ENCODE data around the gene OXSR1. TPM values are rescaled to one million over a fixed set of nuclear protein-coding genes. Genes with fewer than 3 reads are reported as not detected.

The OXSR1 gene
- total and polyA plus RNA-seq, 10 donors: 9.3 to 45.0 (median 30.5) TPM

DNA sequence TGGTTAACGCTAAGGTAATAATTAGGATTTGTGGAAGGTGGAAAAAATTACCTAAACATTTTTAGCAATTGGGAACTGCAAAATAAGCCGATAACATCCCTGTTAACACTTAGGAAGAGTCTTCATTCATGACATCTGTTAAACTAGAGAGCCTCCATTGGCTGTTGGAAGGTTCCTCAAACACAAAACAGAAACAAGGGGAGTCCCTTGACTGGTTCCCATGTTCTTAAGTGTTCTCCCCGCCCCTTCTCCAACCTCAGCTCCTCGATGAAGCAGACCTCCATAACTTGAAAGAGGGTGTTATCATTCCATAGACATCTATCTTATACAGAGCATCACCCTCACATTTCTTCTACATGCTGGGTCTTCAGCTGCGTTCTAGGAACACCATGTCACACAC lies 102.8 kb downstream of the OXSR1 start:
- peak overlapping the region in 1 of 8 donors; percentile 21 for H3K4me3 ChIP-seq
- intact Hi-C loops (cut with DNase I; ENCODE audit: low total_unique reads): no loop called here
- no peaks in the 10 kb centered on the region for H3K27me3 ChIP-seq (replicated peaks in 1 of 7)
- TF ChIP-seq, protein P1, sequence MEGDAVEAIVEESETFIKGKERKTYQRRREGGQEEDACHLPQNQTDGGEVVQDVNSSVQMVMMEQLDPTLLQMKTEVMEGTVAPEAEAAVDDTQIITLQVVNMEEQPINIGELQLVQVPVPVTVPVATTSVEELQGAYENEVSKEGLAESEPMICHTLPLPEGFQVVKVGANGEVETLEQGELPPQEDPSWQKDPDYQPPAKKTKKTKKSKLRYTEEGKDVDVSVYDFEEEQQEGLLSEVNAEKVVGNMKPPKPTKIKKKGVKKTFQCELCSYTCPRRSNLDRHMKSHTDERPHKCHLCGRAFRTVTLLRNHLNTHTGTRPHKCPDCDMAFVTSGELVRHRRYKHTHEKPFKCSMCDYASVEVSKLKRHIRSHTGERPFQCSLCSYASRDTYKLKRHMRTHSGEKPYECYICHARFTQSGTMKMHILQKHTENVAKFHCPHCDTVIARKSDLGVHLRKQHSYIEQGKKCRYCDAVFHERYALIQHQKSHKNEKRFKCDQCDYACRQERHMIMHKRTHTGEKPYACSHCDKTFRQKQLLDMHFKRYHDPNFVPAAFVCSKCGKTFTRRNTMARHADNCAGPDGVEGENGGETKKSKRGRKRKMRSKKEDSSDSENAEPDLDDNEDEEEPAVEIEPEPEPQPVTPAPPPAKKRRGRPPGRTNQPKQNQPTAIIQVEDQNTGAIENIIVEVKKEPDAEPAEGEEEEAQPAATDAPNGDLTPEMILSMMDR (IDR thresholded peaks at IDR 0.05 in 8 of 11, conservative IDR thresholded peaks at IDR 0.05 in 3 of 11): no peak
- TF ChIP-seq POLR2AphosphoS5 (IDR thresholded peaks at IDR 0.05): no peak
- no peak for TF ChIP-seq POLR2A (IDR thresholded peaks at IDR 0.05)
- no peak for DNase-seq
- peaks cover 0 to 6% (median 0%) of the 10 kb centered on the region in 6 donors for H3K36me3 ChIP-seq
- WGBS, 5 donors: 39 to 56% (median 45%) methylated on average over 5 of the region's 5 CpGs
- H3K4me1 ChIP-seq: peaks cover 3 to 27% (median 6%) of the 10 kb centered on the region in 6 donors
- H3K9me3 ChIP-seq: no peaks in the 10 kb centered on the region
- peak overlapping the region in 4 of 8 donors; percentile 7 to 73 (median 55) for H3K27ac ChIP-seq

DNA sequence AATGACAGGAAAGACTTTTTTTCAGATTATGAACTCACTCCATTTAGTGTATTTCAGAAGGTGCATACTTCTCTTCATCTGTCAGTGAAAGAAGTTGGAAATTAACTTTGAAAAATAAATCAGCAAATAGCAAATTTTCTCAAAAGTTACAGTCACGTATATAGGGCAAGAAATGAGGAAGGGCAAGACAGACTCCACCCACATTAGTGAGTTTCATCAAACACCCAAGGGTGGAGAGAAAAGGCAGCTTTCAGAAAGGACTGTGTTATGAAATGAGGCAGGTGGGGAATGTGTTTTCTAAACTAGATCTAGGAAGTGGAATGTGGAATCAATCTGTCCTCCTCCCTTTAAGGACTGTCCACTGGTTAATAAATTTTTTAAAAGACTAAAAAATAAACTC lies 103.2 kb downstream of the OXSR1 start:
- H3K4me1 ChIP-seq: peaks cover 3 to 27% (median 6%) of the 10 kb centered on the region in 6 donors
- intact Hi-C loops (cut with DNase I; ENCODE audit: low total_unique reads): no loop called here
- no peak for DNase-seq
- WGBS, 5 donors: 26 to 51% (median 40%) methylated on average over 1 of the region's 1 CpG
- H3K9me3 ChIP-seq: no peaks in the 10 kb centered on the region
- peak overlapping the region in 1 of 8 donors; percentile 21 for H3K4me3 ChIP-seq
- H3K36me3 ChIP-seq: peaks cover 0 to 6% (median 0%) of the 10 kb centered on the region in 6 donors
- H3K27ac ChIP-seq: peak overlapping the region in 4 of 8 donors; percentile 7 to 73 (median 55)
- TF ChIP-seq POLR2AphosphoS5 (IDR thresholded peaks at IDR 0.05) (no peak), POLR2A (IDR thresholded peaks at IDR 0.05) (no peak)
- TF ChIP-seq, protein P1 (IDR thresholded peaks at IDR 0.05 in 8 of 11, conservative IDR thresholded peaks at IDR 0.05 in 3 of 11): no peak
- H3K27me3 ChIP-seq (replicated peaks in 1 of 7): no peaks in the 10 kb centered on the region

DNA sequence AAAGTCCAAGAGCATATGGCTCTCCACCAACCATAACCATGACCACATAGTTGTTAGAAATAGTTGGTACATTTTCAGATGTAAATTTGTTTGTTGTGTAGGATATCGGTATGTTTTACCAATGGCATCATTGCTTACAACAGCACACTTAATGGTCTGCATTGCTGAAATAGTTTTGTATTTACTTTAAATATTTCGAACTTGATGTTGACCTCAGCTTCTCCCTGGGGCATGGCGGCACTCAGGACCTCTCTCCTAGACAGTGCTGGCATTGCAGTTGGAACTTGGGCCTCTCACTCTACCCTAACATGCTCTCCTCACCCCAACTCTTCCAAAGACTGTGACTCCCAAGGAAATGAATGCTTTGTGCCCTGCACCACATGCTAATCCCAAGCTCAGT lies 105.3 kb downstream of the OXSR1 start:
- intact Hi-C loops (cut with DNase I; ENCODE audit: low total_unique reads): no loop called here
- no peaks in the 10 kb centered on the region for H3K9me3 ChIP-seq
- H3K36me3 ChIP-seq: peaks cover 0 to 21% (median 0%) of the 10 kb centered on the region in 6 donors
- DNase-seq: no peak
- no peak overlapping the region for H3K27ac ChIP-seq
- no peak overlapping the region for H3K4me3 ChIP-seq
- TF ChIP-seq, protein P1 (IDR thresholded peaks at IDR 0.05 in 8 of 11, conservative IDR thresholded peaks at IDR 0.05 in 3 of 11): no peak
- no peak for TF ChIP-seq POLR2A (IDR thresholded peaks at IDR 0.05)
- no peak for TF ChIP-seq POLR2AphosphoS5 (IDR thresholded peaks at IDR 0.05)
- peaks cover 3 to 27% (median 6%) of the 10 kb centered on the region in 6 donors for H3K4me1 ChIP-seq
- no peaks in the 10 kb centered on the region for H3K27me3 ChIP-seq (replicated peaks in 1 of 7)
- 85 to 93% (median 90%) methylated on average over 3 of the region's 3 CpGs for WGBS, 5 donors

DNA sequence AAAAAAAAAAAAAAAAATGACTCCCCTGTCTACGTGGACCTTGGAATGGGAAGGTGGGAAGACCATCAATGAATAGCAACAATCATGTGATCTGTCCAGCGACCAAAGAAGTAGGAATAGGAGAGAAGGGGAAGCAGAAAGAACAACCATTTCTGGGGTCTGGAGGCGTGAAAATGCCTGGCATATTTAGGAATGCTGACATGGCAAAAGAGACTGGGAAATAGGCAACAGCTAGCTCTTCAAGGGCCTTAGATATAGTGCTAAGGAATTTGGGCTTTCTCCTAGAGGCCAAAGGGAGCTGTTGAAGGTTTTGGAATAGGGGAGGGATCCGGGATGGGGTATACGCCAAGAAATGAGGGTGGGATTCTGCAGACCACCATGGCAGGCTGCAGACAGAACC lies 106.2 kb downstream of the OXSR1 start:
- H3K27ac ChIP-seq: no peak overlapping the region
- intact Hi-C loops (cut with DNase I; ENCODE audit: low total_unique reads): no loop called here
- no peak for TF ChIP-seq POLR2AphosphoS5 (IDR thresholded peaks at IDR 0.05)
- TF ChIP-seq, protein P1 (IDR thresholded peaks at IDR 0.05 in 8 of 11, conservative IDR thresholded peaks at IDR 0.05 in 3 of 11): no peak
- no peak for TF ChIP-seq POLR2A (IDR thresholded peaks at IDR 0.05)
- H3K4me3 ChIP-seq: no peak overlapping the region
- no peaks in the 10 kb centered on the region for H3K9me3 ChIP-seq
- peaks cover 3 to 27% (median 6%) of the 10 kb centered on the region in 6 donors for H3K4me1 ChIP-seq
- 93 to 95% (median 93%) methylated on average over 5 of the region's 5 CpGs for WGBS, 5 donors
- no peak for DNase-seq
- H3K27me3 ChIP-seq (replicated peaks in 1 of 7): no peaks in the 10 kb centered on the region
- peaks cover 0 to 23% (median 0%) of the 10 kb centered on the region in 6 donors for H3K36me3 ChIP-seq

Measured in spleen (tissue), 11 donors.